Skin epidermis (tissue), 12 donors: ENCODE results near the gene LPCAT1.
"Not testable (repeated sequence)": the region's sequence is repeated elsewhere in the genome, so short reads cannot be mapped to it uniquely, and the experiment has no call there.

Experiments
- H3K27ac ChIP-seq, 21 experiments: fragments of 200-600 bp; sonication (generic) in 11 of 21; one replicate each; pipeline ENCODE4 v1.5.0; 2020; ENCODE audit warnings: mild to moderate bottlenecking in 3 of 21, inconsistent platforms in 2 of 21, moderate library complexity in 2 of 21
- H3K4me3 ChIP-seq, 7 experiments: fragments of 200-600 bp; sonication (generic) in 2 of 7; one replicate each; pipeline ENCODE4 v1.5.0; 2020; ENCODE audit warnings: inconsistent platforms in 2 of 7, mild to moderate bottlenecking in 2 of 7, moderate library complexity in 1 of 7

The LPCAT1 gene

GRCh38 chr5:1513326-1514026 is 10.3 kb downstream of the LPCAT1 start:
- no peak overlapping the region for H3K4me3 ChIP-seq
- H3K27ac ChIP-seq: peak overlapping the region in 2 of 21 experiments; percentile 25 to 44

GRCh38 chr5:1512541-1513291 is 11.0 kb downstream of the LPCAT1 start:
- Histone ChIP-seq H3K27ac (peak overlapping the region in 2 of 21 experiments; percentile 7 to 27), H3K4me3 (no peak overlapping the region)

- no peak overlapping the region for H3K27ac ChIP-seq
- no peak overlapping the region for H3K4me3 ChIP-seq
These were observed 11.9 kb downstream of the LPCAT1 start for GRCh38 chr5:1511651-1512540.

GRCh38 chr5:1511048-1511447 is 12.7 kb downstream of the LPCAT1 start:
- no peak overlapping the region for H3K4me3 ChIP-seq
- no peak overlapping the region for H3K27ac ChIP-seq

- Histone ChIP-seq H3K27ac (no peak overlapping the region), H3K4me3 (no peak overlapping the region)
These were observed 13.1 kb downstream of the LPCAT1 start for GRCh38 chr5:1510631-1511030.

- no peak overlapping the region for H3K27ac ChIP-seq
- no peak overlapping the region for H3K4me3 ChIP-seq
These were observed 13.6 kb downstream of the LPCAT1 start for GRCh38 chr5:1510151-1510561.

GRCh38 chr5:1509346-1510085 is 14.2 kb downstream of the LPCAT1 start:
- no peak overlapping the region for H3K4me3 ChIP-seq
- no peak overlapping the region for H3K27ac ChIP-seq

GRCh38 chr5:1508659-1509290 is 15.0 kb downstream of the LPCAT1 start:
- Histone ChIP-seq H3K4me3 (no peak overlapping the region), H3K27ac (no peak overlapping the region)

GRCh38 chr5:1507961-1508658 is 15.7 kb downstream of the LPCAT1 start:
- H3K27ac ChIP-seq: no peak overlapping the region
- H3K4me3 ChIP-seq: no peak overlapping the region

GRCh38 chr5:1507457-1507856 is 16.3 kb downstream of the LPCAT1 start:
- Histone ChIP-seq H3K4me3 (no peak overlapping the region), H3K27ac (no peak overlapping the region)

GRCh38 chr5:1507014-1507375 is 16.8 kb downstream of the LPCAT1 start:
- H3K27ac ChIP-seq: no peak overlapping the region
- H3K4me3 ChIP-seq: no peak overlapping the region

GRCh38 chr5:1506242-1507013 is 17.3 kb downstream of the LPCAT1 start:
- peak overlapping the region in 1 of 21 experiments; percentile 2 for H3K27ac ChIP-seq
- no peak overlapping the region for H3K4me3 ChIP-seq

GRCh38 chr5:1505506-1506241 is 18.1 kb downstream of the LPCAT1 start:
- Histone ChIP-seq H3K4me3 (no peak overlapping the region), H3K27ac (peak overlapping the region in 1 of 21 experiments; percentile 2)

- H3K27ac ChIP-seq, H3K4me3 ChIP-seq: not testable (repeated sequence)
These were observed 18.7 kb downstream of the LPCAT1 start for GRCh38 chr5:1505089-1505488.

- Histone ChIP-seq H3K4me3 (no peak overlapping the region), H3K27ac (peak overlapping the region in 2 of 21 experiments; percentile 44 to 51)
These were observed 19.1 kb downstream of the LPCAT1 start for GRCh38 chr5:1504617-1505016.

GRCh38 chr5:1504069-1504595 is 19.6 kb downstream of the LPCAT1 start:
- Histone ChIP-seq H3K27ac (peak overlapping the region in 6 of 21 experiments; percentile 4 to 72 (median 45)), H3K4me3 (no peak overlapping the region)
